ENCODE data around the gene HK2.

GRCh38 chr2:74878551-74878950, 44.6 kb downstream of the HK2 start:
- TF ChIP-seq CTCF (IDR thresholded peaks at IDR 0.05; ENCODE audit: insufficient read depth, low read depth, low read length) (no peak), EZH2 (IDR thresholded peaks at IDR 0.05; ENCODE audit: insufficient read depth, low read length) (no peak)
